A549 (cell line): ENCODE data around the gene RGS13. TPM values are rescaled to one million over a fixed set of nuclear protein-coding genes. Genes with fewer than 3 reads are reported as not detected.

Source experiments
- ATAC-seq, 2 experiments: fragments of 200-7000 bp in 1 of 2; fragments of >200 bp in 1 of 2; cut with Nextera tagmentation in 1 of 2; cut with Tn5 transposase in 1 of 2; 3 replicates each; pipeline versions ENCODE4 v1.8.0 to v1.9.1; 2018 to 2020; ENCODE audit warnings: mild to moderate bottlenecking in 1 of 2, moderate library complexity in 1 of 2
- CTCF ChIA-PET: fragments of 300-600 bp; sonication (Branson Sonifier 250); formaldehyde crosslinking; extraction: SDS; loops from one replicate; lab custom pipeline; 2021; ENCODE audit warnings: antibody characterized with exemption, inconsistent platforms; lab: Yijun Ruan, JAX
- POLR2A ChIA-PET: fragments of 350-600 bp; formaldehyde crosslinking; extraction: SDS; loops from one replicate; lab custom pipeline; 2021; ENCODE audit warnings: antibody characterized with exemption, inconsistent platforms; lab: Yijun Ruan, JAX
- DNase-seq, 2 experiments: peaks; one replicate each; pipeline versions ENCODE4 v3.0.0 to v3.0.0-alpha.2; 2011 to 2016; ENCODE audit warnings: low read depth in 1 of 2, low spot score in 1 of 2
- FAIRE-seq: peaks from 2 replicates; lab custom pipeline; 2011; peaks lifted over from hg19 to GRCh38; lab: Jason Lieb, UNC
- H3K27ac ChIP-seq, 2 experiments: fragments of >200 bp; sonication (Bioruptor Twin); formaldehyde crosslinking; 3 replicates each; pipeline ENCODE4 v1.5.1; 2016 to 2017
- H3K4me1 ChIP-seq: fragments of >200 bp; sonication (Bioruptor Twin); formaldehyde crosslinking; 3 replicates; pipeline ENCODE4 v1.6.1; 2016
- H3K4me2 ChIP-seq: fragments of >200 bp; sonication (Bioruptor Twin); formaldehyde crosslinking; 3 replicates; pipeline ENCODE4 v1.6.1; 2016
- H3K4me3 ChIP-seq: fragments of >200 bp; sonication (Bioruptor Twin); formaldehyde crosslinking; 3 replicates; pipeline ENCODE4 v1.5.1; 2016
- H3K9me3 ChIP-seq: fragments of >200 bp; sonication (Bioruptor Twin); formaldehyde crosslinking; 3 replicates; pipeline ENCODE4 v1.6.1; 2016
- BHLHE40 ChIP-seq: IDR thresholded peaks from 2 replicates; pipeline ENCODE4 v1.6.1; 2012; ENCODE audit warnings: low read depth, low read length, inconsistent platforms
- CHD4 ChIP-seq: fragments of 200-600 bp; sonication (generic); IDR thresholded peaks from 2 replicates; pipeline ENCODE4 v1.6.1; 2016; ENCODE audit warnings: antibody characterized with exemption, mild to moderate bottlenecking, borderline replicate concordance
- EHF ChIP-seq: fragments of 250-450 bp; sonication (Bioruptor Pico); IDR thresholded peaks from 2 replicates; pipeline ENCODE4 v1.5.0; 2020; ENCODE audit warnings: mild to moderate bottlenecking
- ESRRA ChIP-seq: fragments of 150-350 bp; IDR thresholded peaks from 2 replicates; pipeline ENCODE4 v1.6.1; 2014; ENCODE audit warnings: mild to moderate bottlenecking, low read length, borderline replicate concordance
- GATA3 ChIP-seq: IDR thresholded peaks from 2 replicates; pipeline ENCODE4 v1.6.1; 2012; ENCODE audit warnings: borderline replicate concordance
- HDAC2 ChIP-seq: fragments of 200-600 bp; sonication (generic); IDR thresholded peaks from 2 replicates; pipeline ENCODE4 v1.6.1; 2016
- HOXB13 ChIP-seq: fragments of 250-450 bp; sonication (Bioruptor Pico); IDR thresholded peaks from 2 replicates; pipeline ENCODE4 v1.5.0; 2020; ENCODE audit warnings: low read depth, mild to moderate bottlenecking, moderate library complexity
- KDM5A ChIP-seq: fragments of 200-600 bp; sonication (generic); IDR thresholded peaks from 2 replicates; pipeline ENCODE4 v1.6.1; 2016; ENCODE audit warnings: antibody characterized with exemption, mild to moderate bottlenecking
- MAFK ChIP-seq: fragments of 450-650 bp; IDR thresholded peaks from 2 replicates; pipeline ENCODE4 v1.6.1; 2014; ENCODE audit not compliant: partially characterized antibody
- MAZ ChIP-seq: fragments of 150-350 bp; IDR thresholded peaks from 2 replicates; pipeline ENCODE4 v1.6.1; 2014; ENCODE audit warnings: antibody characterized with exemption, low read depth, low read length, borderline replicate concordance
- POLR2AphosphoS2 ChIP-seq: conservative IDR thresholded peaks from 2 replicates; pipeline ENCODE4 v1.6.1; 2012; ENCODE audit warnings: low read length, improper control_type of control experiment, inconsistent platforms
- RAD21 ChIP-seq, 2 experiments: fragments of >200 bp in 1 of 2; sonication (Bioruptor Twin) in 1 of 2; formaldehyde crosslinking in 1 of 2; IDR thresholded peaks in 1 of 2; conservative IDR thresholded peaks in 1 of 2; 2 replicates in 1 of 2; 3 replicates in 1 of 2; pipeline ENCODE4 v1.6.1; 2012 to 2018; ENCODE audit warnings: inconsistent platforms in 1 of 2
- SMC3 ChIP-seq: fragments of >200 bp; sonication (Bioruptor Twin); formaldehyde crosslinking; IDR thresholded peaks from 3 replicates; pipeline ENCODE4 v1.6.1; 2018; ENCODE audit warnings: inconsistent platforms
- SREBF2 ChIP-seq: fragments of 450-650 bp; IDR thresholded peaks from 2 replicates; pipeline ENCODE4 v1.6.1; 2014; ENCODE audit warnings: mild to moderate bottlenecking, moderate library complexity
- TP53 ChIP-seq: fragments of 250-450 bp; sonication (Bioruptor Pico); IDR thresholded peaks from 2 replicates; pipeline ENCODE4 v1.5.0; 2021; ENCODE audit warnings: mild to moderate bottlenecking, moderate library complexity
- ZC3H11A ChIP-seq: fragments of 450-650 bp; IDR thresholded peaks from 2 replicates; pipeline ENCODE4 v1.6.1; 2014; ENCODE audit warnings: antibody characterized with exemption, mild to moderate bottlenecking
- WGBS: methylation state at CpG from one replicate; pipeline ENCODE4 v1.1.6; 2017; ENCODE audit errors: missing lambda C conversion rate; 5-methylcytosine and 5-hydroxymethylcytosine counted together
- polyA plus RNA-seq, 4 experiments: library from polyadenylated mRNA; depleted of rRNA in 3 of 4; stranded (reverse); fragments of >200 nt; fragmentation: RNase III in 1 of 4; extraction: RNeasy Plus Mini Kit Qiagen cat#74134 plus additional on column Dnase treatment in 1 of 4; gene quantifications; 2 replicates in 3 of 4; 3 replicates in 1 of 4; pipeline ENCODE4 v1.2.3, GENCODE V29; 2011 to 2017
- TF ChIP-seq, protein P1 (sequence below): fragments of 200-600 bp; sonication (generic); IDR thresholded peaks from 2 replicates; pipeline ENCODE4 v1.6.1; 2016; ENCODE audit warnings: antibody characterized with exemption, mild to moderate bottlenecking, moderate library complexity
- TF ChIP-seq, protein P2 (sequence below): fragments of >200 bp; sonication (Bioruptor Twin); formaldehyde crosslinking; IDR thresholded peaks from 3 replicates; pipeline ENCODE4 v1.6.1; 2016
- TF ChIP-seq, protein P3 (sequence below): fragments of 150-350 bp; IDR thresholded peaks from 2 replicates; pipeline ENCODE4 v1.6.1; 2014; ENCODE audit warnings: low read depth, mild to moderate bottlenecking, low read length
- TF ChIP-seq, protein P4 (sequence below): fragments of 450-650 bp; IDR thresholded peaks from 2 replicates; pipeline ENCODE4 v1.6.1; 2014; ENCODE audit warnings: antibody characterized with exemption

Gene RGS13
- polyA plus RNA-seq, 2 of the 4 experiments (the other 2 are of a cell fraction) = not detected

DNA sequence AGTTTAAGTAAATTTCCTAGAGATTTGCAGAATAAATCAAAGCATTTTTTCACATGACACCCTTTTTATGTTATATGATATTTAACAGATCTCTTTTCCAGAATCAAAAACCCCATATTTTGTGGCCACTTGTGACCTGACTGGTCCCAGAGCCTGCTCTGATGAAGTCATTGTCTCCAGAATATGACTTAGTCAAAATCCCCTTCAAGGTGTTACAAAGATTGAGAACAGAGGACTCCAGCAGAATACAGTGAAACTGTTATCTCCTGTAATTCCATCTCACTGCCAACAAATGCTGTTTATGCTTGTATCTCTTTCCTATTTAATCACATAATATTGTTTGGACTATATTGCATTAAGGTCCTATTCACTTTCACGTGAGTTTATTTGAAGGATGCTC, 34.8 kb upstream of the RGS13 start:
- TF ChIP-seq MAZ (no peak), HOXB13 (CRISPR knock-in tag) (no peak), TP53 (CRISPR knock-in tag) (no peak), SREBF2 (no peak), KDM5A (no peak), EHF (no peak), CHD4 (no peak)
- TF ChIP-seq, protein P1, sequence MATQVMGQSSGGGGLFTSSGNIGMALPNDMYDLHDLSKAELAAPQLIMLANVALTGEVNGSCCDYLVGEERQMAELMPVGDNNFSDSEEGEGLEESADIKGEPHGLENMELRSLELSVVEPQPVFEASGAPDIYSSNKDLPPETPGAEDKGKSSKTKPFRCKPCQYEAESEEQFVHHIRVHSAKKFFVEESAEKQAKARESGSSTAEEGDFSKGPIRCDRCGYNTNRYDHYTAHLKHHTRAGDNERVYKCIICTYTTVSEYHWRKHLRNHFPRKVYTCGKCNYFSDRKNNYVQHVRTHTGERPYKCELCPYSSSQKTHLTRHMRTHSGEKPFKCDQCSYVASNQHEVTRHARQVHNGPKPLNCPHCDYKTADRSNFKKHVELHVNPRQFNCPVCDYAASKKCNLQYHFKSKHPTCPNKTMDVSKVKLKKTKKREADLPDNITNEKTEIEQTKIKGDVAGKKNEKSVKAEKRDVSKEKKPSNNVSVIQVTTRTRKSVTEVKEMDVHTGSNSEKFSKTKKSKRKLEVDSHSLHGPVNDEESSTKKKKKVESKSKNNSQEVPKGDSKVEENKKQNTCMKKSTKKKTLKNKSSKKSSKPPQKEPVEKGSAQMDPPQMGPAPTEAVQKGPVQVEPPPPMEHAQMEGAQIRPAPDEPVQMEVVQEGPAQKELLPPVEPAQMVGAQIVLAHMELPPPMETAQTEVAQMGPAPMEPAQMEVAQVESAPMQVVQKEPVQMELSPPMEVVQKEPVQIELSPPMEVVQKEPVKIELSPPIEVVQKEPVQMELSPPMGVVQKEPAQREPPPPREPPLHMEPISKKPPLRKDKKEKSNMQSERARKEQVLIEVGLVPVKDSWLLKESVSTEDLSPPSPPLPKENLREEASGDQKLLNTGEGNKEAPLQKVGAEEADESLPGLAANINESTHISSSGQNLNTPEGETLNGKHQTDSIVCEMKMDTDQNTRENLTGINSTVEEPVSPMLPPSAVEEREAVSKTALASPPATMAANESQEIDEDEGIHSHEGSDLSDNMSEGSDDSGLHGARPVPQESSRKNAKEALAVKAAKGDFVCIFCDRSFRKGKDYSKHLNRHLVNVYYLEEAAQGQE = no peak
- ChIA-PET POLR2A (no interaction called here), CTCF (no interaction called here)
- Histone ChIP-seq H3K4me1 (peaks cover 7% of the 10 kb centered on the region; the same call in 1 of the 3 replicates), H3K9me3 (no peaks in the 10 kb centered on the region), H3K27ac (no peak overlapping the region), H3K4me3 (no peak overlapping the region), H3K4me2 (no peak overlapping the region)
- no peak for FAIRE-seq
- no peak for ATAC-seq
- no peak for DNase-seq
- WGBS = 71% methylated on average over 1 of the region's 1 CpG

DNA sequence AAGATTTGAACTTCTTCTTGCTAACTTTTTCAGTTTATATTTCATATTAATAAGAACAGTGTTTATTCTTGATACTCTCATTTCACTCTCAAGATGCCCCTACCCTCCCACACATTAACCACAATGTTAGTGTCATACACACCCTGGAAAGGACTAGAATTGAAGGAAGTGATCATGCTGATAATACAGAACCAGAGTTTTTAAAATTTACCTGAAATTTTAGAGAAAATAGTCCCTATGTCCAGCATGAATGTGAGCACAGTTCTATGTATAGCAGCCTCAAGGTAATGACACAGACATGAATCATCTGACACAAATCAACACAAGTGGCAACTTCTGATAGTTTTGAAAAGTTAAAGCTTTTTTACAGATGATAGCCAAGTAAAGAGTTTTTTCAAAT, 34.4 kb upstream of the RGS13 start:
- no peak for ATAC-seq
- H3K27ac ChIP-seq = no peak overlapping the region

More for the DNA sequence above, 34.4 kb upstream of the RGS13 start:
- CTCF ChIA-PET = interaction anchor here (2.5 kb wide), 1 partner anchor 124 kb away, joined by 9 read pairs; no protein-coding TSS in a partner anchor
- FAIRE-seq (no peak), DNase-seq (no peak)
- 0 out of 3 replicates have a peak overlapping the region, but pooled peaks have one; percentile 2 for H3K4me2 ChIP-seq
- peaks cover 7% of the 10 kb centered on the region; the same call in 1 of the 3 replicates for H3K4me1 ChIP-seq
- POLR2A ChIA-PET = no interaction called here
- no peaks in the 10 kb centered on the region for H3K9me3 ChIP-seq
- no peak overlapping the region for H3K4me3 ChIP-seq
- TF ChIP-seq POLR2AphosphoS2 (no peak), MAFK (no peak), KDM5A (no peak), ZC3H11A (no peak), MAZ (no peak), GATA3 (no peak), ESRRA (no peak), BHLHE40 (no peak), HDAC2 (no peak), SMC3 (no peak), RAD21 (conservative IDR thresholded peaks at IDR 0.05 in 1 of 2, IDR thresholded peaks at IDR 0.05 in 1 of 2) (no peak)
- TF ChIP-seq, protein P2, sequence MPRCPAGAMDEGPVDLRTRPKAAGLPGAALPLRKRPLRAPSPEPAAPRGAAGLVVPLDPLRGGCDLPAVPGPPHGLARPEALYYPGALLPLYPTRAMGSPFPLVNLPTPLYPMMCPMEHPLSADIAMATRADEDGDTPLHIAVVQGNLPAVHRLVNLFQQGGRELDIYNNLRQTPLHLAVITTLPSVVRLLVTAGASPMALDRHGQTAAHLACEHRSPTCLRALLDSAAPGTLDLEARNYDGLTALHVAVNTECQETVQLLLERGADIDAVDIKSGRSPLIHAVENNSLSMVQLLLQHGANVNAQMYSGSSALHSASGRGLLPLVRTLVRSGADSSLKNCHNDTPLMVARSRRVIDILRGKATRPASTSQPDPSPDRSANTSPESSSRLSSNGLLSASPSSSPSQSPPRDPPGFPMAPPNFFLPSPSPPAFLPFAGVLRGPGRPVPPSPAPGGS = no peak
- TF ChIP-seq, protein P3, sequence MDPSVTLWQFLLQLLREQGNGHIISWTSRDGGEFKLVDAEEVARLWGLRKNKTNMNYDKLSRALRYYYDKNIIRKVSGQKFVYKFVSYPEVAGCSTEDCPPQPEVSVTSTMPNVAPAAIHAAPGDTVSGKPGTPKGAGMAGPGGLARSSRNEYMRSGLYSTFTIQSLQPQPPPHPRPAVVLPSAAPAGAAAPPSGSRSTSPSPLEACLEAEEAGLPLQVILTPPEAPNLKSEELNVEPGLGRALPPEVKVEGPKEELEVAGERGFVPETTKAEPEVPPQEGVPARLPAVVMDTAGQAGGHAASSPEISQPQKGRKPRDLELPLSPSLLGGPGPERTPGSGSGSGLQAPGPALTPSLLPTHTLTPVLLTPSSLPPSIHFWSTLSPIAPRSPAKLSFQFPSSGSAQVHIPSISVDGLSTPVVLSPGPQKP = no peak
- TF ChIP-seq, protein P4, sequence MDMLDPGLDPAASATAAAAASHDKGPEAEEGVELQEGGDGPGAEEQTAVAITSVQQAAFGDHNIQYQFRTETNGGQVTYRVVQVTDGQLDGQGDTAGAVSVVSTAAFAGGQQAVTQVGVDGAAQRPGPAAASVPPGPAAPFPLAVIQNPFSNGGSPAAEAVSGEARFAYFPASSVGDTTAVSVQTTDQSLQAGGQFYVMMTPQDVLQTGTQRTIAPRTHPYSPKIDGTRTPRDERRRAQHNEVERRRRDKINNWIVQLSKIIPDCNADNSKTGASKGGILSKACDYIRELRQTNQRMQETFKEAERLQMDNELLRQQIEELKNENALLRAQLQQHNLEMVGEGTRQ = no peak
